MM.1S (cell line): ENCODE data around the gene MAGEB2.

Experiments
- CTCF ChIP-seq: fragments of 300-600 bp; sonication (generic); IDR thresholded peaks from 2 replicates; pipeline ENCODE4 v1.5.1; 2016; ENCODE audit warnings: antibody characterized with exemption, low read length, mixed read lengths
- EZH2 ChIP-seq: fragments of 300-600 bp; sonication (generic); optimal IDR thresholded peaks from 2 replicates; pipeline ENCODE3; 2017; ENCODE audit warnings: low read depth, mild to moderate bottlenecking, antibody characterized with exemption, low read length, mixed read lengths

GRCh38 chrX:30170900-30171299 lies 44.5 kb upstream of the MAGEB2 start:
- no peak for TF ChIP-seq CTCF
- no peak for TF ChIP-seq EZH2
